ENCODE measurements around the gene NDUFB4.

Gene NDUFB4

DNA sequence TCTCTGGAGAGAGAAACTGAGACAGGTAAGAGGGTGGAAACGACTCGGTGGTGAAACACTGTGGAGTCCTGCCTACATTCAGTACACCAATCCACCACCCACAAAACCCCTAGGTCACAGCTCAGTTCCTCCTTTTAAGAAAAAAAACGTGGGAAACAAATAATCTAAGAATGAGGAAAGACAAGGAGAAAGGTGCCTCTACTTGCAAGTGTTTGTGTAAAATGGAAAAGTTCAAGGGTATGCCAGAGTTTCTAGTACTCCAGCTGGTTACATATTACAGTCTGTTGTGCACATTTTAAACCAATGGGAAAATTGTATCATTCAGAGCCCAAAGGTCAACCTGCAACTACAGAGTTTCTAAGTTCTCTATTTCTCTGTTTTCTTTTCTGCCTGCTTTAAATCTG lies 53.7 kb downstream of the NDUFB4 start:
- Histone ChIP-seq H3K4me3 (ENCODE audit: low read length) (no peak overlapping the region), H3K9me3 (replicated peaks; ENCODE audit: insufficient read depth, low read length) (no peaks in the 10 kb centered on the region), H3K27me3 (replicated peaks; ENCODE audit: insufficient read depth, low read length) (no peaks in the 10 kb centered on the region), H3K79me2 (ENCODE audit: low read length) (no peaks in the 10 kb centered on the region), H3K4me1 (ENCODE audit: low read length) (no peaks in the 10 kb centered on the region), H3K9me2 (replicated peaks; ENCODE audit: insufficient read depth, low read length) (no peaks in the 10 kb centered on the region), H4K20me1 (ENCODE audit: insufficient read depth, low read length) (no peaks in the 10 kb centered on the region), H2AFZ (ENCODE audit: low read length) (no peak overlapping the region), H3F3A (ENCODE audit: insufficient read depth, low read length) (no peaks in the 10 kb centered on the region), H3K9ac (ENCODE audit: low read length) (no peak overlapping the region), H3K4me2 (ENCODE audit: low read depth, low read length) (no peak overlapping the region), H3K27ac (ENCODE audit: low read length) (no peak overlapping the region), H3K36me3 (replicated peaks; ENCODE audit: insufficient read depth, low read length) (no peaks in the 10 kb centered on the region)
- DNase-seq: no peak
- no peak for TF ChIP-seq EZH2phosphoT487 (IDR thresholded peaks at IDR 0.05; ENCODE audit: low read length)
- TF ChIP-seq, protein P1, sequence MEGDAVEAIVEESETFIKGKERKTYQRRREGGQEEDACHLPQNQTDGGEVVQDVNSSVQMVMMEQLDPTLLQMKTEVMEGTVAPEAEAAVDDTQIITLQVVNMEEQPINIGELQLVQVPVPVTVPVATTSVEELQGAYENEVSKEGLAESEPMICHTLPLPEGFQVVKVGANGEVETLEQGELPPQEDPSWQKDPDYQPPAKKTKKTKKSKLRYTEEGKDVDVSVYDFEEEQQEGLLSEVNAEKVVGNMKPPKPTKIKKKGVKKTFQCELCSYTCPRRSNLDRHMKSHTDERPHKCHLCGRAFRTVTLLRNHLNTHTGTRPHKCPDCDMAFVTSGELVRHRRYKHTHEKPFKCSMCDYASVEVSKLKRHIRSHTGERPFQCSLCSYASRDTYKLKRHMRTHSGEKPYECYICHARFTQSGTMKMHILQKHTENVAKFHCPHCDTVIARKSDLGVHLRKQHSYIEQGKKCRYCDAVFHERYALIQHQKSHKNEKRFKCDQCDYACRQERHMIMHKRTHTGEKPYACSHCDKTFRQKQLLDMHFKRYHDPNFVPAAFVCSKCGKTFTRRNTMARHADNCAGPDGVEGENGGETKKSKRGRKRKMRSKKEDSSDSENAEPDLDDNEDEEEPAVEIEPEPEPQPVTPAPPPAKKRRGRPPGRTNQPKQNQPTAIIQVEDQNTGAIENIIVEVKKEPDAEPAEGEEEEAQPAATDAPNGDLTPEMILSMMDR (IDR thresholded peaks at IDR 0.05; ENCODE audit: low read length): no peak
- TF ChIP-seq EZH2 (optimal IDR thresholded peaks at IDR 0.05; ENCODE audit: low read depth, low read length): no peak

DNA sequence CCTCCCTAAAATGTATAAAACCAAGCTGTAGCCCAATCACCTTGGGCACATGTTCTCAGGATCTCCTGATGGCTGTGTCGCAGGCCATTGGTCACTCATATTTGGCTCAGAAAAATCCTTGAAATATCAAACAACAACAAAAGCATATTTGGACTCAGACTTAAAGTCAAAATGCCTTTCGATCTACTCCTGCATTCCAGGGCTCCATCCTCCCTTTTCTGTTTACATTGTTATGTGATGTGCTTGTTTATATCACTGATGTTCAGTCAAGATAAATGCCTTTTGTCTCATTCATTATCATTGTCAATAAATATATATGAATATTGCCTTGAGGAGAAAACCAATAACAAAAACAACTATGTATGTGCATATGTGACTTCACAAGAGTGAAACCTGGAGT lies 54.2 kb downstream of the NDUFB4 start:
- Histone ChIP-seq H3K4me3 (ENCODE audit: low read length) (no peak overlapping the region), H3F3A (ENCODE audit: insufficient read depth, low read length) (no peaks in the 10 kb centered on the region), H3K4me1 (ENCODE audit: low read length) (no peaks in the 10 kb centered on the region), H3K79me2 (ENCODE audit: low read length) (no peaks in the 10 kb centered on the region), H3K4me2 (ENCODE audit: low read depth, low read length) (no peak overlapping the region), H4K20me1 (ENCODE audit: insufficient read depth, low read length) (no peaks in the 10 kb centered on the region), H3K9ac (ENCODE audit: low read length) (no peak overlapping the region), H3K9me3 (replicated peaks; ENCODE audit: insufficient read depth, low read length) (no peaks in the 10 kb centered on the region), H3K36me3 (replicated peaks; ENCODE audit: insufficient read depth, low read length) (no peaks in the 10 kb centered on the region), H3K27me3 (replicated peaks; ENCODE audit: insufficient read depth, low read length) (no peaks in the 10 kb centered on the region), H2AFZ (ENCODE audit: low read length) (no peak overlapping the region), H3K27ac (ENCODE audit: low read length) (no peak overlapping the region), H3K9me2 (replicated peaks; ENCODE audit: insufficient read depth, low read length) (no peaks in the 10 kb centered on the region)
- no peak for TF ChIP-seq EZH2phosphoT487 (IDR thresholded peaks at IDR 0.05; ENCODE audit: low read length)
- TF ChIP-seq, protein P1 (IDR thresholded peaks at IDR 0.05; ENCODE audit: low read length): no peak
- no peak for TF ChIP-seq EZH2 (optimal IDR thresholded peaks at IDR 0.05; ENCODE audit: low read depth, low read length)
- no peak for DNase-seq
